B cell (primary cell): Measurements from ENCODE around the gene TTLL10. TPM values are rescaled to one million over a fixed set of nuclear protein-coding genes. Genes with fewer than 3 reads are reported as not detected.

Source experiments
- ATAC-seq: fragments of 200-7000 bp; cut with Tn5 transposase; one replicate; pipeline ENCODE4 v1.10.0; 2021; ENCODE audit warnings: low read depth, mild to moderate bottlenecking, moderate number of reproducible peaks, moderate library complexity
- CTCF ChIA-PET: fragments of 350-600 bp; sonication (Branson Sonifier 250); formaldehyde crosslinking; loops from one replicate; lab custom pipeline; 2021; ENCODE audit warnings: antibody characterized with exemption, inconsistent platforms; lab: Charles Lee
- POLR2A ChIA-PET: fragments of 350-600 bp; sonication (Branson Sonifier 250); formaldehyde crosslinking; loops from one replicate; lab custom pipeline; 2021; ENCODE audit warnings: antibody characterized with exemption; lab: Charles Lee
- DNase-seq: peaks from one replicate; pipeline ENCODE4 v3.0.0; 2013
- H2AFZ ChIP-seq: 2 replicates; pipeline ENCODE4 v1.6.1; 2012; ENCODE audit warnings: mild to moderate bottlenecking, low read depth, low read length; ENCODE audit not compliant: insufficient read depth, poor library complexity, severe bottlenecking
- H3K27ac ChIP-seq, 2 donors: 1 replicate in 1 of 2; 2 replicates in 1 of 2; pipeline ENCODE4 v1.5.1; 2012 to 2013; ENCODE audit warnings: low read length in 2 of 2, mild to moderate bottlenecking in 2 of 2, moderate library complexity in 1 of 2
- H3K27me3 ChIP-seq, 4 experiments: fragments of 200-600 bp in 1 of 4; sonication (generic) in 1 of 4; replicated peaks in 1 of 4; 1 replicate in 2 of 4; 2 replicates in 2 of 4; pipeline versions ENCODE4 v1.6.1 to v1.7.0; 2013 to 2016; ENCODE audit warnings: low read length in 3 of 4, mild to moderate bottlenecking in 2 of 4, mixed read lengths in 1 of 4, moderate library complexity in 1 of 4; ENCODE audit not compliant: insufficient read depth in 4 of 4, control insufficient read depth in 3 of 4; ENCODE audit errors: control extremely low read depth in 1 of 4
- H3K36me3 ChIP-seq, 2 experiments: replicated peaks in 1 of 2; 1 replicate in 1 of 2; 2 replicates in 1 of 2; pipeline versions ENCODE4 v1.6.1 to v1.7.1; 2013; ENCODE audit warnings: low read length in 1 of 2; ENCODE audit not compliant: insufficient read depth in 2 of 2, control insufficient read depth in 1 of 2; ENCODE audit errors: control extremely low read depth in 1 of 2, extremely low read depth in 1 of 2
- H3K4me1 ChIP-seq, 2 donors: fragments of 200-600 bp in 1 of 2; sonication (generic) in 1 of 2; 1 replicate in 1 of 2; 2 replicates in 1 of 2; pipeline versions ENCODE4 v1.5.1 to v1.6.1; 2013 to 2017; ENCODE audit warnings: low read length in 2 of 2; ENCODE audit not compliant: control insufficient read depth in 2 of 2, insufficient read depth in 2 of 2
- H3K4me2 ChIP-seq: replicated peaks from 2 replicates; pipeline ENCODE3; 2012; ENCODE audit warnings: mild to moderate bottlenecking, low read depth, low read length; ENCODE audit not compliant: poor library complexity, severe bottlenecking
- H3K4me3 ChIP-seq, 5 experiments: fragments of 200-600 bp in 1 of 5; sonication (generic) in 1 of 5; 1 replicate in 3 of 5; 2 replicates in 2 of 5; pipeline versions ENCODE4 v1.5.1 to v1.7.0; 2011 to 2016; ENCODE audit warnings: low read length in 4 of 5, mild to moderate bottlenecking in 4 of 5, low read depth in 2 of 5, control low read depth in 1 of 5, moderate library complexity in 1 of 5; ENCODE audit not compliant: insufficient read depth in 1 of 5; ENCODE audit errors: control extremely low read depth in 1 of 5, extremely low read depth in 1 of 5
- H3K79me2 ChIP-seq: fragments of 200-600 bp; sonication (generic); one replicate; pipeline ENCODE4 v1.6.0; 2016; ENCODE audit warnings: low read length; ENCODE audit not compliant: control insufficient read depth, insufficient read depth
- H3K9ac ChIP-seq: fragments of 200-600 bp; sonication (generic); 2 replicates; pipeline ENCODE4 v1.6.1; 2017; ENCODE audit warnings: mild to moderate bottlenecking, low read length, moderate library complexity
- H3K9me3 ChIP-seq, 3 donors: one replicate each; pipeline versions ENCODE4 v1.6.1 to v1.7.1; 2013; ENCODE audit warnings: low read length in 2 of 3; ENCODE audit not compliant: control insufficient read depth in 2 of 3, insufficient read depth in 1 of 3; ENCODE audit errors: control extremely low read depth in 1 of 3
- H4K20me1 ChIP-seq: 2 replicates; pipeline ENCODE4 v1.6.0; 2012; ENCODE audit warnings: mild to moderate bottlenecking, low read length; ENCODE audit not compliant: insufficient read depth, control insufficient read depth, poor library complexity, severe bottlenecking
- H3K27ac Mint-ChIP-seq: one replicate; pipeline ENCODE4 v1.8.0; 2021; ENCODE audit warnings: mixed read lengths
- H3K27me3 Mint-ChIP-seq: one replicate; pipeline ENCODE4 v1.8.0; 2021; ENCODE audit warnings: mixed read lengths
- H3K4me1 Mint-ChIP-seq: one replicate; pipeline ENCODE4 v1.8.0; 2021; ENCODE audit warnings: mixed read lengths
- H3K4me3 Mint-ChIP-seq: one replicate; pipeline ENCODE4 v1.8.0; 2021; ENCODE audit warnings: mixed read lengths
- H3K9me3 Mint-ChIP-seq: one replicate; pipeline ENCODE4 v1.8.0; 2022; ENCODE audit warnings: mixed read lengths; ENCODE audit not compliant: insufficient read depth
- EZH2 ChIP-seq: IDR thresholded peaks from 2 replicates; pipeline ENCODE4 v1.6.1; 2012; ENCODE audit warnings: borderline replicate concordance, low read depth, mild to moderate bottlenecking, moderate library complexity, low read length; ENCODE audit not compliant: insufficient read depth, poor library complexity, severe bottlenecking
- whole genome bisulfite sequencing: methylation state at CpG from one replicate; pipeline ENCODE4 v1.1.5; 2013; ENCODE audit warnings: missing lambda C conversion rate; ENCODE audit not compliant: insufficient coverage; 5-methylcytosine and 5-hydroxymethylcytosine counted together
- intact Hi-C: fragments of 100-400 bp; cut with micrococcal nuclease; formaldehyde crosslinking; loops from one replicate; pipeline ENCODE4 v1.10.0; 2022
- polyA plus RNA-seq: library from polyadenylated mRNA; depleted of rRNA; stranded (reverse); fragments of >200 nt; gene quantifications from 2 replicates; pipeline ENCODE4 v1.2.3, GENCODE V29; 2012
- total RNA-seq, 2 donors: library from RNA; stranded (reverse); fragments of 120-200 nt in 1 of 2; gene quantifications; 1 replicate in 1 of 2; 2 replicates in 1 of 2; pipeline versions ENCODE4 v1.2.3 to v1.2.4, GENCODE V29; 2013 to 2022
- TF ChIP-seq, protein P1 (sequence below): fragments of 200-600 bp; IDR thresholded peaks from one replicate; pipeline ENCODE4 v1.8.0; 2022; ENCODE audit warnings: antibody characterized with exemption, mild to moderate bottlenecking

TTLL10 gene
- total and polyA plus RNA-seq, 2 donors (not counting 1 experiment from before 2014, with no cell fraction given), result 0.37 to 0.45 TPM

DNA sequence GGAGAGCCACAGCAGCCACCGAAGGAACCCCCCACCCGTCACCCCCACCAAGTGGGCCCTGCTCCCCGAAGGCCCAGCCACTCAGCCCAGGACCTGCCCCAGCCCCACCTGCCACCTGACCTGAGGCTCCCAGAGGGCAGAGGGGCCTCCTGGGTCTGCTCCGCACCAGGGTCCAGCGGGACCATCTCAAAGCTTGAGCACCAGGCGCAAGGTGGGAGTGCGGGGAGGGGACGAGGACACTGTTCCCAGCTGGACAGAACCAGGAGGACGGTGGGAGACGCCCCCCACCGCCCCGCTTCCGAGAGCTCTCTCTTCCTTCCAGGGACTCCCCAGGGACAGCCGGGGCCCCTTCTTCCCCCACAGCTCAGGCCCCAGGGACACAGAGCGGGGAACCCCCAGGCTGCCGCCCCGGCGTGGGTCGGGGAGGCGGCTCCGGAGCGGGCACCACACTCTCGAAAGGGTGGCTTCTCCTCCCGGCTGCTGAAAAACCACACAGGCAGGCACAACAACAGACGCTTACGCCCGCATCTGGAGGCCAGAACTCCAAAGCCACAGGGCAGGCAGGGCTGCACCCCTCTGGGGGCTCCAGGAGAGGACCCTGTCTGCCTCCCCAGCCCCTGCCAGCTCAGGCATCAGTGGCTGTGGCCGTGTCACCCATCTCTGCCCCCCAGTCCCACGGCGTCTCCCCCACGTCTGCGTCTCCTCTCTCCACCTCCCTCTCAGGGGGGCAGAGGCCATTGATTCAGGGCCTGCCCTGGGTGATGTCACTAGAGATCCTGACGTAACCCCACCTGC is 1.9 kb upstream of the TTLL10 start:
- Histone ChIP-seq H3K27me3 (peaks cover 0 to 29% (median 12%) of the 10 kb centered on the region in 4 experiments), H3K9ac (peak overlapping the region; percentile 45), H3K4me1 (peaks cover 56 to 70% of the 10 kb centered on the region in 2 donors), H3K9me3 (peaks cover 0 to 17% (median 0%) of the 10 kb centered on the region in 3 donors), H3K4me2 (peak overlapping the region; percentile 77), H3K36me3 (no peaks in the 10 kb centered on the region), H3K79me2 (no peaks in the 10 kb centered on the region), H4K20me1 (no peaks in the 10 kb centered on the region), H3K27ac (peak overlapping the region; percentile 32 to 53), H2AFZ (peak overlapping the region; percentile 31), H3K4me3 (peak overlapping the region in 4 of 5 experiments; percentile 24 to 42 (median 34))
- ChIA-PET CTCF (interaction anchor here (1.2 to 5.3 kb wide), 2 partner anchors 50 to 59 kb away, joined by 3 to 31 read pairs; no protein-coding TSS in a partner anchor), POLR2A (interaction anchor here (0.5 to 2.6 kb wide), 9 partner anchors 8 to 50 kb away, joined by 3 to 15 read pairs (median 5); no protein-coding TSS in a partner anchor)
- Mint-ChIP-seq H3K4me3 (peak overlapping the region; percentile 83), H3K27ac (peak overlapping the region; percentile 90), H3K9me3 (no peaks in the 10 kb centered on the region), H3K4me1 (peaks cover 48% of the 10 kb centered on the region), H3K27me3 (peaks cover 7% of the 10 kb centered on the region)
- TF ChIP-seq, protein P1, sequence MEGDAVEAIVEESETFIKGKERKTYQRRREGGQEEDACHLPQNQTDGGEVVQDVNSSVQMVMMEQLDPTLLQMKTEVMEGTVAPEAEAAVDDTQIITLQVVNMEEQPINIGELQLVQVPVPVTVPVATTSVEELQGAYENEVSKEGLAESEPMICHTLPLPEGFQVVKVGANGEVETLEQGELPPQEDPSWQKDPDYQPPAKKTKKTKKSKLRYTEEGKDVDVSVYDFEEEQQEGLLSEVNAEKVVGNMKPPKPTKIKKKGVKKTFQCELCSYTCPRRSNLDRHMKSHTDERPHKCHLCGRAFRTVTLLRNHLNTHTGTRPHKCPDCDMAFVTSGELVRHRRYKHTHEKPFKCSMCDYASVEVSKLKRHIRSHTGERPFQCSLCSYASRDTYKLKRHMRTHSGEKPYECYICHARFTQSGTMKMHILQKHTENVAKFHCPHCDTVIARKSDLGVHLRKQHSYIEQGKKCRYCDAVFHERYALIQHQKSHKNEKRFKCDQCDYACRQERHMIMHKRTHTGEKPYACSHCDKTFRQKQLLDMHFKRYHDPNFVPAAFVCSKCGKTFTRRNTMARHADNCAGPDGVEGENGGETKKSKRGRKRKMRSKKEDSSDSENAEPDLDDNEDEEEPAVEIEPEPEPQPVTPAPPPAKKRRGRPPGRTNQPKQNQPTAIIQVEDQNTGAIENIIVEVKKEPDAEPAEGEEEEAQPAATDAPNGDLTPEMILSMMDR, result no peak
- TF ChIP-seq EZH2, result no peak
- DNase-seq (peak; percentile 90), ATAC-seq (peak; percentile 86)
- intact Hi-C loops, result loop anchor here (2.0 to 5.0 kb wide), 4 partner anchors 27 to 49 kb away; no protein-coding TSS in a partner anchor
- WGBS, result 18% methylated on average over 27 of the region's 33 CpGs
